Left ventricle myocardium inferior (tissue), 1 donor: ENCODE measurements around the gene IGFN1. TPM values are rescaled to one million over a fixed set of nuclear protein-coding genes. Genes with fewer than 3 reads are reported as not detected.

Experiments
- DNase-seq: peaks from one replicate; pipeline ENCODE4 v3.0.0-alpha.2; 2020
- H3K27ac ChIP-seq: fragments of 200-600 bp; replicated peaks from 2 replicates; pipeline ENCODE4 v1.8.0; 2021
- H3K27me3 ChIP-seq: fragments of 200-600 bp; 2 replicates; pipeline ENCODE4 v1.8.0; 2021; ENCODE audit warnings: low read depth
- H3K36me3 ChIP-seq: fragments of 200-600 bp; 2 replicates; pipeline ENCODE4 v1.8.0; 2021
- H3K4me1 ChIP-seq: fragments of 200-600 bp; 2 replicates; pipeline ENCODE4 v1.8.0; 2021
- H3K4me3 ChIP-seq: fragments of 200-600 bp; 2 replicates; pipeline ENCODE4 v1.8.0; 2021; ENCODE audit warnings: mild to moderate bottlenecking, moderate library complexity
- H3K9me3 ChIP-seq: fragments of 200-600 bp; replicated peaks from 2 replicates; pipeline ENCODE4 v1.8.0; 2021
- intact Hi-C: fragments of 100-400 bp; cut with micrococcal nuclease; formaldehyde crosslinking; loops from one replicate; pipeline ENCODE4 v1.11.0; 2022
- total RNA-seq: library from RNA; stranded (reverse); fragmentation: NEBNext Ultra II Directional; extraction: Animal tissue kit (Norgen Biotek cat#: 25700); gene quantifications from one replicate; pipeline ENCODE4 v1.2.1, GENCODE V29; 2021
- TF ChIP-seq, protein P1 (sequence below): fragments of 200-600 bp; IDR thresholded peaks from 2 replicates; pipeline ENCODE4 v1.8.0; 2021; ENCODE audit warnings: antibody characterized with exemption, mild to moderate bottlenecking, borderline replicate concordance
- donor health status: DM: no; HTN: yes; CAD: no; lungs with severe emphysema.

Gene IGFN1
- total RNA-seq, 1 donor from 2014 or later: not detected

DNA sequence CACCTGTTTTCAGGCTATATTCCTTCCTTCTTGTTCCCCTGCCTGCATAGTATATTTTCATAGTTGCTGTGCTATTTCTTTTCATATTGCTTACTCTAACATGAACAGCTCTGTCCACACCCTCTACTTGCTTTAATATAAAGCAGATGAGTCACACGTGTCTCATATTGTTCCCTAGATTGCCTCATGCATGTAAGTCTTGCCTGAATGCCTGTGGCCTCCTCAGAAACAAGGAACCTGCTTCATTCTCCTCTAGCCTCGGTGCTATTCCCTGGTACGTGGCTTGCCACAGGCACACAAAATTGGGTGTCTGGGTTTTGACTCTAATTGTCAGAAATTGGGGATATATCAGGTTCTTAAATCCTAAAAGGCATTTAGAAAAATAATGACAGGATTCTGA, 76.2 kb downstream of the IGFN1 start:
- DNase-seq: no peak
- no peak overlapping the region for H3K4me3 ChIP-seq
- peaks cover 68% of the 10 kb centered on the region for H3K27me3 ChIP-seq
- TF ChIP-seq, protein P1, sequence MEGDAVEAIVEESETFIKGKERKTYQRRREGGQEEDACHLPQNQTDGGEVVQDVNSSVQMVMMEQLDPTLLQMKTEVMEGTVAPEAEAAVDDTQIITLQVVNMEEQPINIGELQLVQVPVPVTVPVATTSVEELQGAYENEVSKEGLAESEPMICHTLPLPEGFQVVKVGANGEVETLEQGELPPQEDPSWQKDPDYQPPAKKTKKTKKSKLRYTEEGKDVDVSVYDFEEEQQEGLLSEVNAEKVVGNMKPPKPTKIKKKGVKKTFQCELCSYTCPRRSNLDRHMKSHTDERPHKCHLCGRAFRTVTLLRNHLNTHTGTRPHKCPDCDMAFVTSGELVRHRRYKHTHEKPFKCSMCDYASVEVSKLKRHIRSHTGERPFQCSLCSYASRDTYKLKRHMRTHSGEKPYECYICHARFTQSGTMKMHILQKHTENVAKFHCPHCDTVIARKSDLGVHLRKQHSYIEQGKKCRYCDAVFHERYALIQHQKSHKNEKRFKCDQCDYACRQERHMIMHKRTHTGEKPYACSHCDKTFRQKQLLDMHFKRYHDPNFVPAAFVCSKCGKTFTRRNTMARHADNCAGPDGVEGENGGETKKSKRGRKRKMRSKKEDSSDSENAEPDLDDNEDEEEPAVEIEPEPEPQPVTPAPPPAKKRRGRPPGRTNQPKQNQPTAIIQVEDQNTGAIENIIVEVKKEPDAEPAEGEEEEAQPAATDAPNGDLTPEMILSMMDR: no peak
- intact Hi-C loops: no loop called here
- H3K27ac ChIP-seq: no peak overlapping the region
- H3K4me1 ChIP-seq: no peaks in the 10 kb centered on the region
- no peaks in the 10 kb centered on the region for H3K9me3 ChIP-seq
- H3K36me3 ChIP-seq: no peaks in the 10 kb centered on the region

DNA sequence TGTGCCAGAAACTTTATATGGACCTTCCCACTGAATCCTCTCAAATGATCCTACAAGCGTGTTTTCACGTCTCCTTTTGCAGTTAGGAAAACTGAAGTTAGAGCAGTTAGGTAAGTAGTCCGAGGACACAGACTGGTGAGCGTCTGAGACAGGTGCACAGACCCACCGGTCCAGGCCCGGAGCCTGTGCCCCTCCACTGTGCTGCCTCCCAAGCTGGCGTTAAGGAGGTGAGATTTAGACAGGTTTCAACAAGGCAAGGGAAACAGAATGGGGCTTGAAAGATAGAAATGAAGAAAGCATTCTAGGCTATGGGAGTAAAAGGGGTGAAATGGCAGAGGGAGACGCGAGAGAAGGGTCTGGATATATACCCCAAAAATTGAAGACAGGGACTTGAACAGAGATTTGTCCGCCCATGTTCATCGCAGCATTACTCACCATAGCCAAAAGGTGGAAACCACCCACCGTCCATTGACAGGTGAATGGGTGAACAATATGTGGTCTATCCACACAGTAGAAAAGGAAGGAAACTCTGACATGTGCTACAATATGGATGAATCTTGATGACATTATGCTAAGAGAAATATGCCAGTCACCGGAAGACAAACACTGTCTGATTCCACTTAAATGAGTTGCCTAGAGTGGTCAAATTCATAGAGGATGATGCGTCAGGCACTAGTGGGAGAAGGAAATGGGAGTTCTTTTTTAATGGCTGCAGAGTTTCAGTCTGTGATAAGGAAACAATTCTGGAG, 77.0 kb downstream of the IGFN1 start:
- Histone ChIP-seq H3K27me3 (peaks cover 62% of the 10 kb centered on the region), H3K4me1 (no peaks in the 10 kb centered on the region), H3K4me3 (no peak overlapping the region), H3K27ac (no peak overlapping the region), H3K36me3 (no peaks in the 10 kb centered on the region), H3K9me3 (no peaks in the 10 kb centered on the region)
- TF ChIP-seq, protein P1: no peak
- intact Hi-C loops: no loop called here
- DNase-seq: no peak

DNA sequence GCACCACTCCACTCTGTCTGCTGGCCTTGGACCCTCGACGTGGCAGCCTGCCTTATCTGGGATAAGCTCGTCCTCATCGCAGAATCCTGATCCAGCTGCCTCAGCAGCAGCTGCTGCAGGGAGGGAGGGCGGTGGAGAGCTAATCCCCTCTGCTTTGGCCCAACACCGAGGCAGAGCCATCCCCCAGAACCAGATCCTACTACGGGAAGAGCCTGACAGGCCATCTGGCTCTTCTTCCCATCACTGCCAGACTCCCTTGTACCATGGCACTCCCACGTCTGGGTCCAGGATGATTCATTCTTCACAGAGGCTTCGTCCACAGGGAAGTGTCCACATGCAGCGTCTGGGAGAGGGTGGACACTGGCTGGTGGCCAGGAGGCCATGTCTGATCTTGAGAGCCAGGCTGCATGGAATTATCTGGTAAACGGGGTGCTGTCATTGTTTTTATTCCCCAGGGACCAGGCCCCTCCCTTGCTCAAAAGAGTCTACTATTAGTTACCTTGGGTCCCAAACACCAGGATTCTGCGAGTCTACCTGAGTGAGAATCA, 78.1 kb downstream of the IGFN1 start:
- Histone ChIP-seq H3K9me3 (no peaks in the 10 kb centered on the region), H3K27me3 (peaks cover 62% of the 10 kb centered on the region), H3K4me3 (no peak overlapping the region), H3K27ac (no peak overlapping the region), H3K4me1 (no peaks in the 10 kb centered on the region), H3K36me3 (no peaks in the 10 kb centered on the region)
- DNase-seq: no peak
- intact Hi-C loops: no loop called here
- TF ChIP-seq, protein P1: no peak

DNA sequence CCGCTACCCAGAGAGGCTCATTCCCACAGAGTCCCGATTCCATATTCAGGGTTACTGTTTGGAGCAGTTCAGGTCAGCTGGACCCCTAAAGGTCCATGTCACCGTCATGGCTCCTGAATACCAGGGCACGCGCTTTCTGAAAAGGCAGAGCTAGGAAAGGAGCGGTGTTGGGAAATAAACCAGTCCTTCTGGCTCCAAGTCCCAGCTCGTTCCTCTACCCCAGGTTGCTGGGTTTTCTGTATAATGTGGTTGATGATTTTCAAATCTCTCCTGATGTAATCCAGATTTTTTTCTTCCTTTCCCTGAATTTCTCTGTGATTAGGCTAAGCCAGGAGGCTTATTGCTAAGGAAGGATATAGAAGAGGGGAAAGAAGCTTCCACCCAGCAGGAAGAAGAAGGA, 78.7 kb downstream of the IGFN1 start:
- Histone ChIP-seq H3K9me3 (no peaks in the 10 kb centered on the region), H3K27me3 (peaks cover 56% of the 10 kb centered on the region), H3K4me3 (no peak overlapping the region), H3K4me1 (no peaks in the 10 kb centered on the region), H3K27ac (no peak overlapping the region), H3K36me3 (no peaks in the 10 kb centered on the region)
- TF ChIP-seq, protein P1: no peak
- intact Hi-C loops: no loop called here
- DNase-seq: no peak

DNA sequence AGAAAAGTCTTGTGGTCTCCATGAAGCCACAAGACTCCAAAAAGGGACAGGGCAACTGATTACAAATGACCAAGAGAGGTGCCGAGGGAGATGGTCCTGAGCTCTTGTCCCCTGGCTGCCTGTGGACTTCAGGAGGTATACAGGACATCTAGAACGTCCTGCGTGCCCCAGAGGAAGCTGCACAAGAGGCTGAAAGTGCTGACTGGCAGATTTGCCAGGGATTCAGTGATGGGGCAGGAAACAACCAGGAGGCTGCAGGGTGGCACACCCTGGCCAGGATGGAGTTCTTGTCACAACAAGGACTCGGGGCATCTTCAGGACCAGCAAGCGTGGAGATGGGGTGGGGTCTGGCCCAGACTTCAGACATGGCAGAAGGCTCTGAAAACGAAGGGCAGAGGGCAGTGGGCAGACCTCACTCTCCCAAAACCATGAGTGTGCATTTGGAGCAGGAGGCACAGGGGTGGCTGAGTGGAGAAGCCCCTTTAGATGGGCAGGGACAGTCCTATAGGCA, 79.3 kb downstream of the IGFN1 start:
- intact Hi-C loops: no loop called here
- TF ChIP-seq, protein P1: no peak

More for the DNA sequence above, 79.3 kb downstream of the IGFN1 start:
- Histone ChIP-seq H3K27me3 (peaks cover 52% of the 10 kb centered on the region), H3K4me3 (no peak overlapping the region), H3K4me1 (no peaks in the 10 kb centered on the region), H3K9me3 (no peaks in the 10 kb centered on the region), H3K36me3 (no peaks in the 10 kb centered on the region), H3K27ac (no peak overlapping the region)
- DNase-seq: no peak
